Effector memory CD4-positive, alpha-beta T cell (primary cell): ENCODE measurements around the gene POC1A.

Experiments
- DNase-seq, 3 donors: peaks; one replicate each; pipeline ENCODE4 v3.0.0-alpha.2; 2020
- H3K27ac ChIP-seq: 2 replicates; pipeline ENCODE4 v1.7.0; 2013; ENCODE audit warnings: mild to moderate bottlenecking, low read length, moderate library complexity; ENCODE audit not compliant: insufficient read depth, poor library complexity, severe bottlenecking
- H3K27me3 ChIP-seq: replicated peaks from 2 replicates; pipeline ENCODE4 v1.7.0; 2013; ENCODE audit warnings: mild to moderate bottlenecking, low read length; ENCODE audit not compliant: insufficient read depth, control insufficient read depth, poor library complexity, severe bottlenecking
- H3K36me3 ChIP-seq: 2 replicates; pipeline ENCODE4 v1.7.0; 2013; ENCODE audit warnings: mild to moderate bottlenecking, low read length, moderate library complexity; ENCODE audit not compliant: control insufficient read depth, insufficient read depth
- H3K4me1 ChIP-seq: 2 replicates; pipeline ENCODE4 v1.7.0; 2013; ENCODE audit warnings: low read length, mild to moderate bottlenecking; ENCODE audit not compliant: control insufficient read depth, insufficient read depth, poor library complexity, severe bottlenecking
- H3K4me3 ChIP-seq: 2 replicates; pipeline ENCODE4 v1.7.0; 2013; ENCODE audit warnings: low read length, low read depth, mild to moderate bottlenecking; ENCODE audit not compliant: insufficient read depth, poor library complexity, severe bottlenecking
- H3K9me3 ChIP-seq: 2 replicates; pipeline ENCODE4 v1.7.0; 2013; ENCODE audit warnings: mild to moderate bottlenecking, low read length, moderate library complexity; ENCODE audit not compliant: control insufficient read depth

The POC1A gene

DNA sequence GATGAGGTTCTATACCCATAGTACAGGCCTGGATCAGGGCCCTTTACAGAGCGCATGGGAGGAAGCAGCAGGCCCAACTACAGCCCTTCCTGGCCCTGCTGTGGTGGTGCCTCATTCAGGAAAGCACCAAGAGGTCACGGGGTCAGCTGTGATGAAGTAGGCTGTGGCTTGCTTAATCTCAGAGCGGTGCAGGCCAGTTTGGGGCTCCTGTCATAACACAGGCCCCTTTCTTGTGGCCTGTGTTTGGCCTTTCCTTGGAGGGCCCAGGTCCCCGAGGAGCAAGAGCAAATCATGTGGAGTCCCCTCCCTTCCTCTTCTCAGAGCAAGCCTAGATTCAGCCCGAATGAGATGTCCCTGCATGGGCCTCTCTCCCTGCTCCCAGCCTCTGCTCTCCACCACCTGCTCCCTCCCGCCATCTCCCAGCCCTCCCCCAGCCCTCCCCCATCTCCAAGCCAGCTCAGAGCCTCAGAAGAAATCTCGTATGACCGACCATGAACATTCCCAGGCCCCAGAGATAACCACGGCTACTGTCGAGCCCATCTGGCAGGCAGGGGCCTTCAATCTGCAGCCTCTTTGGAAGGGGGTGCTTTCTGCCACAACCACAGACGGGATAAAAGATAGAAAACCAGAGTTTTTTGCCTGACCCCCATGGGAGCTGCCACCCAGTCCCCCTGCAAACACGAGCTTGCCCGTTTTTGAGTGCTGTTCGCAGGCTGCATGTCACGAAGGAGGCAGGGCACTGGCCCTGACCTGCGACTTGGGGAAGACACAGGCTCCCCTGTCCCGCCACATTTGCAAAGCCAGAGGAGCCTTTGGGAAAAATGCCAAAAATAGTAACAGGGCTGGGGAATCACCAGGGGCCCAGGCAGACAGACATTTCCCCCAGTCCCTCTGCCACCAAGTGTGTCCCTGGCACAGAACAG is 65.5 kb downstream of the POC1A start:
- H3K4me3 ChIP-seq: no peak overlapping the region
- no peak overlapping the region for H3K27ac ChIP-seq
- no peaks in the 10 kb centered on the region for H3K36me3 ChIP-seq
- no peaks in the 10 kb centered on the region for H3K9me3 ChIP-seq
- no peak for DNase-seq
- H3K27me3 ChIP-seq: no peaks in the 10 kb centered on the region
- H3K4me1 ChIP-seq: peaks cover 4% of the 10 kb centered on the region

DNA sequence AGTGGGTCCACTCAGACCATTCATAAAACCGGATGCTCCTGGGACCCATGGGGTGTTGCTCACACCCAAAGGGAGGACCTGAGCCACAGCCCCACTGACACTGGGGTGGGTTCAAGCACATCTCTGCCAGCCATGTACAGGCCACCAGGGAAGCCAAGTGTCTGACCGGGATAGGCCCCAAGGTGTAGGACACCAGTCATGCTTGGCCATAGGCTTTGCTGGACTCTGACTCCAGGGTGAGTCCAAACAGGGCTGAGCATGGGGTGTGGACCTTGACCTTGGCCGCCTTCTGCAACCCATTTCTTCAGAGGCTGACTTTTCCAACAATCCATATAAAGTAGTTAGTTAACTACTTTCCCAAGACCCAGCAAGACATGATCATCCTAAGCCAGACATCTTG is 66.5 kb downstream of the POC1A start:
- no peaks in the 10 kb centered on the region for H3K9me3 ChIP-seq
- H3K4me1 ChIP-seq: peaks cover 4% of the 10 kb centered on the region
- no peaks in the 10 kb centered on the region for H3K27me3 ChIP-seq
- H3K4me3 ChIP-seq: no peak overlapping the region
- H3K36me3 ChIP-seq: no peaks in the 10 kb centered on the region
- H3K27ac ChIP-seq: no peak overlapping the region
- no peak for DNase-seq

DNA sequence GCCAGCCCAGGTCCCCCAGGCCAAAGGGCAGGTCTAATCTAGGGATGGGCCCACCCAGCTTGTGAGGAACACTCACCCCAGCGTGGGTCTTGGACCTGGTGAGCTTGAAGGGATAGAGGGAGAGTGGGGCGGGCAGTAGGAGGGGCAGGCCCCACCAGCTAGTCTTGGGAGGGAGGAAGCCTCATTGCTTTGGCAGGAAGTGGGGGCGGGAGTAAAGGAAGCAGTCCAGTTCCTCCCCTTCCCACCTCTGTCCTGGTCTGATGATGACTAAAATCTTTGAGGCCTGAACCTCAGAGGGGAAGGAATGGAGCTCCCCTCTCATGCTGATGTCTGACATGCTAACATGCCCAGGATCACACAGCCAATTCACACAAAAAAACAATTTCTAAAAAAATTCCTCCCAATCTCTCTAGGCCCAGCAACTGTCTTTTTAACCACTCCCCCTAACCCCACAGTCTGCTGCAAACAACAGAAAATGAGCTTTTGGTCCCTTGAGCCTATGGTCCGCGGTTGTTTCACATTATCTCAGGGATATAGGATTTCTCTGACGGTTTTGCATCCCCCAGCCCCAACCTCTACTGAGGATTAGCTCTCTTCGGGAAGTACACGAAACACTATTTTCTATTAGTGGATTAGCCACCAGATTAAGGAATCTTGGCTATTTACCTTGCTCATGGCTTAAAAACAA is 67.1 kb downstream of the POC1A start:
- H3K27me3 ChIP-seq: no peaks in the 10 kb centered on the region
- no peak overlapping the region for H3K27ac ChIP-seq
- DNase-seq: no peak
- H3K9me3 ChIP-seq: no peaks in the 10 kb centered on the region
- no peak overlapping the region for H3K4me3 ChIP-seq
- H3K4me1 ChIP-seq: peaks cover 4% of the 10 kb centered on the region
- H3K36me3 ChIP-seq: no peaks in the 10 kb centered on the region

DNA sequence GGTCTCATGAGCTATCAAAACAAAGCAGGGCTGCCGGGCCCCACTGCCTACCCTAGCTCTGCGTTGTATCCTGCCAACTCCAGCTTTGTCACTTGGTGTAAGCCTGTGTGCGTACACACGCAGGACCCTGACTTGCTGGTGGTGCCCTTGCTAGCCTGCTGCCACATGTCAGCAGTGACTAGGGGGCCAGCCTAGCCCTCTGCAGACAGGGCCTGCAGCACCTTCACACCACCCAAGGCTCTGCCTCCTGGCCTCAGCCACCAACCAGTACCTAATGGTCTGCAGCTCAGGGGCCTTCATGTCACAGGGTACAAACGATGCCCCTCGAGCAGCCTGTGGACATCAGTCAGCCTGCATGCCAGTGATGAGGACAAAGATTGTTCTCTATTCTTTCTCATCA is 67.8 kb downstream of the POC1A start:
- peaks cover 4% of the 10 kb centered on the region for H3K4me1 ChIP-seq
- no peak overlapping the region for H3K27ac ChIP-seq

DNA sequence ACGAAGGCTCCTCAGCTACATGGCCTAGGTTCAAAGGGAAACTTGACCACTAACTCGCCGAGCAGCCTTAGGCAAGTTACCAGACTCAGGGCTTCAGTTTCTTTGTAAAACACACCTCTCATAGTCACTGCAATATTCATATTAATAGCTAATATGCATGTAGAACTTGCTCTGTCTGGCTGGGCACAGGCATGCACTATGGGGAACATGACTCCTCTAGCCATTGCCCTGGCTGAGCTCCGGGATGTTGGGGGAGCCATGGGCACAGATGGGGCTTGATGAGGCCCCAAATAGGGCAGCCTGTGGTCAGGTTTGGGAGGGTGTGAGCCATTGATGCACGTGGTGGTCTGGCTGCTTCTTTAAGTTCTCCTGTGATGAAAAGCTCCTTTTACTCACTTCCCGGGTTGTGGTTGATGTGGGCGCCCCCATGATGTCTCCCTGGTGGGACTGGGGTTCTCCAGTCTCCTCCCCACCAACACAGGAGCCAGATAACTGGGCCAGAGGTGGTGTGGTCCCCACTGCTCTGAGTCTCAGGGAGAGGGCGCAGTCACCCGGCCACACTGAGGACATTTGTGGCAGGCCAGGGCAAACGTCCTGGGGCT is 68.4 kb downstream of the POC1A start:
- no peak overlapping the region for H3K4me3 ChIP-seq
- no peak for DNase-seq

More for the DNA sequence above, 67.8 kb downstream of the POC1A start:
- no peak for DNase-seq
- Histone ChIP-seq H3K36me3 (no peaks in the 10 kb centered on the region), H3K27me3 (no peaks in the 10 kb centered on the region), H3K9me3 (no peaks in the 10 kb centered on the region), H3K4me3 (no peak overlapping the region)

DNA sequence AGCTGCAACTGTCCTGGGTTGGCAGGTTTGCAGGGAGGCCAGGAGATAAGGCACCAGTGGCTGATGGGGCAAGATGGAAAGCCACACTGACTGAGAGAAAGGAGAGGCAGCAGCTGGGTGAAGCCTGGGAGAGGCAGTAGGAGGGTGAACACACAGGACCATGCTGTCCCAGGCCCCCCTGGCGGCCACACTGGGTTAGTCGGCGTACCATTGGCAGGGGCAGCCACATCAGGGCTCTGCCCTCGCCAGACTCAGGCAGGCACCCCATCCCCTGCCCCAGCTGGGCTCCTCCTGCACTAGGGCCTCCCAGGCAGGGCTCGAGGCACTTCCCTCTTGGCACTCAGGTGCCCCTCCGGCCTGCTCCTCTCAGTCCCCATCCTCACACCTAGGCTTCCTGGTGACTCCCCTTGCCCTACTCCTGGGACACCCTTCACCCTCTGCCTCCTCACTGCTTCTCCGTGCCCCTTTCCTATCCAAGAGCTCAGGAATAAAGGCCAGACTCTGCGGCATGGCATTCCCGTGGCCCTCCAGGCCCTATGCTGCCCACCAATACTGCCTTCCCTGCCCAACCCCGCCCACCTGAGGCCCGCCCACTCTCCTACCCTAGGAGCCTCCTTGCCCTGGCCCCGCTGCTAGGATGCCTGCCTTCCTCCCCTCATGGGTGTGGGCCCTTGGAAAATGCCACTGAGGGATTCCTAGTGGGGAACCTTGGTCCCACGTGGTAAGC is 69.1 kb downstream of the POC1A start:
- Histone ChIP-seq H3K36me3 (no peaks in the 10 kb centered on the region), H3K4me1 (peaks cover 4% of the 10 kb centered on the region)

More for the DNA sequence above, 68.4 kb downstream of the POC1A start:
- Histone ChIP-seq H3K9me3 (no peaks in the 10 kb centered on the region), H3K27me3 (no peaks in the 10 kb centered on the region), H3K4me1 (peaks cover 4% of the 10 kb centered on the region), H3K36me3 (no peaks in the 10 kb centered on the region), H3K27ac (no peak overlapping the region)

DNA sequence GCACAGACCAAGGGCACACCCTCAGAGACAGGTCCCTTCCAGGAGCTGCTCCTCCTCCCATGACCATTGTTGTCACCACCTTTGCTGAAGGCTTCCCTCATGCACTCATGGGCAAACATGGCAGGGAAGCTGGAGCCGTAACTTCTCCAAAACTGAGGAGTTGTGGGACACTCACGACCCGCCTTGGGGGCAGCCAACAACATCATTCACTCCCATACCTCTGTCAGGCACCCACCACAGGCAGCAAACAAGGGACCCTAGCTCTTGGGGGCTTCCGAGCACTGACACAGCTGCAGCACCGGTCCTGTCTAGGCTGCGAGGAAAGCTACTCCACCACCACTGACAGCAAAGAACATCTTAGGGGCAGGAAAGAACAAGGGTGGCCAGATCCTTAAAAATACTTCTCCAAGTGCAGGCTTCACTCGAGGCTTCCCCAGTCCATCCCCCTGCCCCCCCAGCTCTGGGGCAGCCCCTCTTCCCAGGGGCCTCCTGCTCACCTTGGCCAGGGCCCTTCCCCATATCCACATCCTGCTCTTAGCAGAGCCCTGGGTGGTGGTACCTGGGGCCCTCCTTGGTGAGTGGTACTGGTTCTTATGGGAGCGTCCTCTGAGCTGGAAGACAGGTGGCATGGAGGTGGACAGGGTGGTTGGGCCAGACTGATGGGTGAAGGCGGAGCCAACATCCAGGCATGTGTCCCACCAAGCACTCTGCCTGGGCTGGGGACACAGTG is 69.8 kb downstream of the POC1A start:
- DNase-seq: no peak
- H3K9me3 ChIP-seq: no peaks in the 10 kb centered on the region
- H3K36me3 ChIP-seq: no peaks in the 10 kb centered on the region
- H3K27ac ChIP-seq: no peak overlapping the region
- H3K4me1 ChIP-seq: peaks cover 4% of the 10 kb centered on the region
- no peak overlapping the region for H3K4me3 ChIP-seq
- no peaks in the 10 kb centered on the region for H3K27me3 ChIP-seq

More for the DNA sequence above, 69.1 kb downstream of the POC1A start:
- no peak overlapping the region for H3K27ac ChIP-seq
- no peaks in the 10 kb centered on the region for H3K9me3 ChIP-seq
- DNase-seq: no peak
- H3K4me3 ChIP-seq: no peak overlapping the region
- H3K27me3 ChIP-seq: no peaks in the 10 kb centered on the region

DNA sequence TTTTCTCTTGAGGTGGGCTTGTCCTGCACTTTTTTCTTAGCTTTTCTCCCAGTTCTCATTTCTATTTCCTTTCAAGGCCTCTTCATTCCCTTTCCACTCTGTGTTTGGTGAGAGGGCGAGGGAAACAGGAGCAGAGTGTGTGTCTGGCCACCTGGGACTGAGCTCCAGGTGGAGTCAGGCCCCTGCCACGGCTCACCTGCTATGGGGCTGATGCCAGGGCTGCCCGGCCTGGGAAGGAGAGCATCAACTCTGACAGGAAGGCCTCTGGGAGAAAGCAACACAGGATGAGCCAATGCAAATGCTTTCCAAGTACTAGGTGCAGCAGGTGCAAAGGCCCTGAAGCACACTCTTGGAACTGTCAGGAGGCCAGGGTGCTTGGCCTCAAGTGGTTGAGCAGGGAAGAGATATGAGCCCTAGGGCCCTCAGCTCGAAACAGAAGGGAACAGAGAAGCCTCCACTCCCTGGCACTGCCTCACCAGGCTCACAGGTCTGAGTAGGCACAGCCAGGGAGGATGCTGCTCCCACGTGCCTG is 70.6 kb downstream of the POC1A start:
- peaks cover 4% of the 10 kb centered on the region for H3K4me1 ChIP-seq
- H3K9me3 ChIP-seq: no peaks in the 10 kb centered on the region
- DNase-seq: no peak
- no peaks in the 10 kb centered on the region for H3K27me3 ChIP-seq
- no peaks in the 10 kb centered on the region for H3K36me3 ChIP-seq
- H3K4me3 ChIP-seq: no peak overlapping the region
- no peak overlapping the region for H3K27ac ChIP-seq

DNA sequence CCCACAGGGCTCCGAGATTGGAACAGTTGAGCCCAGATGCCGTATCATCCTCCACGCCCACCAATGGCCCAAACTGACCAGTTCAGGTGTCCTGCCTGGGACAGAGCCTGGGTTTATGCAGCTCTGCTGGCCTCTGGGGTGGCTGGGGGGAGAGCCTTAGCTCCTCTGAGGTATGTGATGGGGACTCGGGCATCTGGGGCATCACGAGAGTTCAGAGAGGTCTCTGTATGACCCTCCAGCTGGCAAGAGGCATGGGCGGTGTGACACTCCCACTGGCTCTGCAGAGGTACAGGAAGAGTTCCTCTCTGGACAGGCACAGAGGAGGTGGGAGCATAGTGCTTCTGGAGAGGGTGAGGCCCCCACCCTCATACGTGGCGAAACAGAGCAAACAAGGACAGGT is 71.3 kb downstream of the POC1A start:
- no peak for DNase-seq
- Histone ChIP-seq H3K4me1 (peaks cover 4% of the 10 kb centered on the region), H3K9me3 (no peaks in the 10 kb centered on the region), H3K36me3 (no peaks in the 10 kb centered on the region), H3K27me3 (no peaks in the 10 kb centered on the region), H3K27ac (no peak overlapping the region), H3K4me3 (no peak overlapping the region)
